Upper lobe of left lung (tissue), 4 donors: Measurements from ENCODE around the gene OR4A15.

Experiments used
- CTCF ChIP-seq, 6 experiments: fragments of 450-650 bp in 4 of 6; fragments of 200-600 bp in 2 of 6; sonication (generic) in 2 of 6; IDR thresholded peaks; one replicate each; pipeline ENCODE4 v1.5.1; 2016 to 2019; ENCODE audit warnings: antibody characterized with exemption in 6 of 6
- EP300 ChIP-seq, 4 donors: sonication (generic); formaldehyde crosslinking; IDR thresholded peaks; one replicate each; pipeline ENCODE4 v1.5.1; 2017; ENCODE audit warnings: antibody characterized with exemption in 4 of 4, control low read depth in 2 of 4
- POLR2AphosphoS5 ChIP-seq, 2 donors: sonication (generic); formaldehyde crosslinking; IDR thresholded peaks; one replicate each; pipeline ENCODE4 v1.5.1; 2017; ENCODE audit warnings: antibody characterized with exemption in 2 of 2

GRCh38 chr11:55401011-55401410 lies 33.2 kb downstream of the OR4A15 start:
- TF ChIP-seq EP300 (IDR thresholded peaks at IDR 0.05) (no peak), CTCF (IDR thresholded peaks at IDR 0.05) (no peak), POLR2AphosphoS5 (IDR thresholded peaks at IDR 0.05) (no peak)
